GM20431 (cell line): ENCODE data around the gene PLEKHA8.

Source experiments
- in situ Hi-C: fragments of 300-500 bp; cut with MseI, MboI; formaldehyde crosslinking; loops from one replicate; pipeline ENCODE4 v1.15.0; 2020; ENCODE audit warnings: low sequenced_read_pairs; ENCODE audit not compliant: unreplicated experiment

Gene PLEKHA8

GRCh38 chr7:30028216-30028748, at the start of gene PLEKHA8:
PLEKHA8 (plus strand) TSS chr7:30028412; CDS start chr7:30028763, 351 bp downstream.
- in situ Hi-C loops = no loop called here

GRCh38 chr7:29980151-29980550, 48.1 kb upstream of the PLEKHA8 start:
- in situ Hi-C loops = no loop called here

- in situ Hi-C loops = no loop called here
Measured at GRCh38 chr7:29987083-29987482, 41.1 kb upstream of the PLEKHA8 start.

GRCh38 chr7:29987811-29988317, 40.3 kb upstream of the PLEKHA8 start:
- in situ Hi-C loops = no loop called here

- in situ Hi-C loops = no loop called here
Measured at GRCh38 chr7:29988424-29989256, 39.6 kb upstream of the PLEKHA8 start.

- in situ Hi-C loops = no loop called here
Measured at GRCh38 chr7:29989257-29989995, 38.8 kb upstream of the PLEKHA8 start, which contains the start of gene SCRN1. SCRN1 (minus strand) TSS chr7:29989801; CDS start chr7:29969067, 20,734 bp downstream.

GRCh38 chr7:29990931-29991330, 37.3 kb upstream of the PLEKHA8 start:
- in situ Hi-C loops = no loop called here

GRCh38 chr7:29991937-29992336, 36.3 kb upstream of the PLEKHA8 start:
- in situ Hi-C loops = no loop called here

GRCh38 chr7:29993140-29993539, 35.1 kb upstream of the PLEKHA8 start:
- in situ Hi-C loops = no loop called here

GRCh38 chr7:29995652-29996051, 32.6 kb upstream of the PLEKHA8 start:
- in situ Hi-C loops = no loop called here

GRCh38 chr7:29996321-29996720, 31.9 kb upstream of the PLEKHA8 start:
- in situ Hi-C loops = no loop called here

- in situ Hi-C loops = no loop called here
Measured at GRCh38 chr7:29998489-29998888, 29.7 kb upstream of the PLEKHA8 start.

- in situ Hi-C loops = no loop called here
Measured at GRCh38 chr7:30001998-30002397, 26.2 kb upstream of the PLEKHA8 start.

GRCh38 chr7:30003098-30003497, 25.1 kb upstream of the PLEKHA8 start:
- in situ Hi-C loops = no loop called here

GRCh38 chr7:30005464-30005863, 22.7 kb upstream of the PLEKHA8 start:
- in situ Hi-C loops = no loop called here

- in situ Hi-C loops = no loop called here
Measured at GRCh38 chr7:30010021-30010420, 18.2 kb upstream of the PLEKHA8 start.

- in situ Hi-C loops = no loop called here
Measured at GRCh38 chr7:30012757-30013156, 15.5 kb upstream of the PLEKHA8 start.

GRCh38 chr7:30018451-30018850, 9.8 kb upstream of the PLEKHA8 start:
- in situ Hi-C loops = no loop called here

- in situ Hi-C loops = no loop called here
Measured at GRCh38 chr7:30019387-30019786, 8.8 kb upstream of the PLEKHA8 start.

- in situ Hi-C loops = no loop called here
Measured at GRCh38 chr7:30019960-30020359, 8.3 kb upstream of the PLEKHA8 start.

GRCh38 chr7:30020535-30020934, 7.7 kb upstream of the PLEKHA8 start:
- in situ Hi-C loops = no loop called here
